Measurements from ENCODE around the gene MVD. TPM values are rescaled to one million over a fixed set of nuclear protein-coding genes. Genes with fewer than 3 reads are reported as not detected.

The MVD gene
- total and polyA plus RNA-seq, 2 of the 13 experiments (the other 11 are each of a cell fraction or from before 2014, with no cell fraction given), result 28.1 to 187 TPM

- no peak for TF ChIP-seq CC2D1A (CRISPR knock-in tag; IDR thresholded peaks at IDR 0.05)
- TF ChIP-seq MLX (CRISPR knock-in tag; IDR thresholded peaks at IDR 0.05), result peak; percentile 83; the same call in 1 of the 2 replicates
- TF ChIP-seq SMARCE1 (IDR thresholded peaks at IDR 0.05; ENCODE audit: borderline replicate concordance), result no peak
- peak; percentile 85; the same call in 1 of the 2 replicates for TF ChIP-seq ZNF501 (CRISPR knock-in tag; IDR thresholded peaks at IDR 0.05)
- TF ChIP-seq FOXM1 (CRISPR knock-in tag; IDR thresholded peaks at IDR 0.05), result no peak
- TF ChIP-seq HOXA7 (CRISPR knock-in tag; IDR thresholded peaks at IDR 0.05), result no peak
- TF ChIP-seq RXRA (CRISPR knock-in tag; IDR thresholded peaks at IDR 0.05), result peak; percentile 92
- 0 out of 2 replicates have a peak, but pooled peaks have one; percentile 7 for TF ChIP-seq STAG1 (CRISPR knock-in tag; IDR thresholded peaks at IDR 0.05)
- peak; percentile 97 for TF ChIP-seq ZNF12 (CRISPR knock-in tag; IDR thresholded peaks at IDR 0.05)
- TF ChIP-seq RBM39 (IDR thresholded peaks at IDR 0.05; ENCODE audit: low read depth, low read length, poor library complexity, severe bottlenecking), result peak; percentile 61
- no peak; the same call in 1 of the 2 replicates for TF ChIP-seq ZNF441 (CRISPR knock-in tag; IDR thresholded peaks at IDR 0.05; ENCODE audit: borderline replicate concordance)
- TF ChIP-seq ZC3H4 (CRISPR knock-in tag; IDR thresholded peaks at IDR 0.05; ENCODE audit: borderline replicate concordance), result no peak
- peak; percentile 77 for TF ChIP-seq FOSL2 (CRISPR knock-in tag; IDR thresholded peaks at IDR 0.05)
- TF ChIP-seq ZNF746 (CRISPR knock-in tag; IDR thresholded peaks at IDR 0.05), result peak; percentile 97
- peak; percentile 90 for TF ChIP-seq RXRB (CRISPR knock-in tag; IDR thresholded peaks at IDR 0.05; ENCODE audit: borderline replicate concordance)
- TF ChIP-seq ZMYM4 (CRISPR knock-in tag; IDR thresholded peaks at IDR 0.05), result peak; percentile 54
- no peak; the same call in 1 of the 2 replicates for TF ChIP-seq BCL6 (CRISPR knock-in tag; IDR thresholded peaks at IDR 0.05)
- TF ChIP-seq KDM6A (CRISPR knock-in tag; IDR thresholded peaks at IDR 0.05; ENCODE audit: low read depth), result no peak; the same call in 1 of the 2 replicates
- peak; percentile 87 for TF ChIP-seq ZNF691 (CRISPR knock-in tag; IDR thresholded peaks at IDR 0.05; ENCODE audit: borderline replicate concordance, low read depth)
- TF ChIP-seq, protein P1, sequence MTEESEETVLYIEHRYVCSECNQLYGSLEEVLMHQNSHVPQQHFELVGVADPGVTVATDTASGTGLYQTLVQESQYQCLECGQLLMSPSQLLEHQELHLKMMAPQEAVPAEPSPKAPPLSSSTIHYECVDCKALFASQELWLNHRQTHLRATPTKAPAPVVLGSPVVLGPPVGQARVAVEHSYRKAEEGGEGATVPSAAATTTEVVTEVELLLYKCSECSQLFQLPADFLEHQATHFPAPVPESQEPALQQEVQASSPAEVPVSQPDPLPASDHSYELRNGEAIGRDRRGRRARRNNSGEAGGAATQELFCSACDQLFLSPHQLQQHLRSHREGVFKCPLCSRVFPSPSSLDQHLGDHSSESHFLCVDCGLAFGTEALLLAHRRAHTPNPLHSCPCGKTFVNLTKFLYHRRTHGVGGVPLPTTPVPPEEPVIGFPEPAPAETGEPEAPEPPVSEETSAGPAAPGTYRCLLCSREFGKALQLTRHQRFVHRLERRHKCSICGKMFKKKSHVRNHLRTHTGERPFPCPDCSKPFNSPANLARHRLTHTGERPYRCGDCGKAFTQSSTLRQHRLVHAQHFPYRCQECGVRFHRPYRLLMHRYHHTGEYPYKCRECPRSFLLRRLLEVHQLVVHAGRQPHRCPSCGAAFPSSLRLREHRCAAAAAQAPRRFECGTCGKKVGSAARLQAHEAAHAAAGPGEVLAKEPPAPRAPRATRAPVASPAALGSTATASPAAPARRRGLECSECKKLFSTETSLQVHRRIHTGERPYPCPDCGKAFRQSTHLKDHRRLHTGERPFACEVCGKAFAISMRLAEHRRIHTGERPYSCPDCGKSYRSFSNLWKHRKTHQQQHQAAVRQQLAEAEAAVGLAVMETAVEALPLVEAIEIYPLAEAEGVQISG (CRISPR knock-in tag; IDR thresholded peaks at IDR 0.05), result peak; percentile 77
- no peak for TF ChIP-seq SRSF9 (IDR thresholded peaks at IDR 0.05; ENCODE audit: borderline replicate concordance, insufficient read depth, low read depth, low read length, poor library complexity, severe bottlenecking)
- TF ChIP-seq ATM (IDR thresholded peaks at IDR 0.05; ENCODE audit: borderline replicate concordance), result no peak
- TF ChIP-seq SALL2 (CRISPR knock-in tag; IDR thresholded peaks at IDR 0.05), result no peak; the same call in 1 of the 2 replicates
- TF ChIP-seq ZNF776 (CRISPR knock-in tag; IDR thresholded peaks at IDR 0.05), result peak; percentile 6; the same call in 1 of the 2 replicates
- TF ChIP-seq JUN (CRISPR knock-in tag; IDR thresholded peaks at IDR 0.05), result 0 out of 2 replicates have a peak, but pooled peaks have one; percentile 49
- no peak for TF ChIP-seq IRF1 (CRISPR knock-in tag; IDR thresholded peaks at IDR 0.05; ENCODE audit: low read depth)
These were observed 38.0 kb upstream of the MVD start (continued) for GRCh38 chr16:88700636-88701482.

All from HepG2 (cell line).